Stimulated activated CD4-positive, alpha-beta T cell treated with anti-CD3 and anti-CD28 coated beads, Interleukin-4, amount 100 ng/mL, for 4 hours (primary cell): ENCODE measurements around the gene DPCD.
A peak's percentile ranks its signal among the peaks of the same experiment; 100 is the strongest.

Experiments used
- DNase-seq, 2 experiments: peaks; one replicate each; pipeline ENCODE4 v3.0.0-alpha.2; 2020

Gene DPCD

DNA sequence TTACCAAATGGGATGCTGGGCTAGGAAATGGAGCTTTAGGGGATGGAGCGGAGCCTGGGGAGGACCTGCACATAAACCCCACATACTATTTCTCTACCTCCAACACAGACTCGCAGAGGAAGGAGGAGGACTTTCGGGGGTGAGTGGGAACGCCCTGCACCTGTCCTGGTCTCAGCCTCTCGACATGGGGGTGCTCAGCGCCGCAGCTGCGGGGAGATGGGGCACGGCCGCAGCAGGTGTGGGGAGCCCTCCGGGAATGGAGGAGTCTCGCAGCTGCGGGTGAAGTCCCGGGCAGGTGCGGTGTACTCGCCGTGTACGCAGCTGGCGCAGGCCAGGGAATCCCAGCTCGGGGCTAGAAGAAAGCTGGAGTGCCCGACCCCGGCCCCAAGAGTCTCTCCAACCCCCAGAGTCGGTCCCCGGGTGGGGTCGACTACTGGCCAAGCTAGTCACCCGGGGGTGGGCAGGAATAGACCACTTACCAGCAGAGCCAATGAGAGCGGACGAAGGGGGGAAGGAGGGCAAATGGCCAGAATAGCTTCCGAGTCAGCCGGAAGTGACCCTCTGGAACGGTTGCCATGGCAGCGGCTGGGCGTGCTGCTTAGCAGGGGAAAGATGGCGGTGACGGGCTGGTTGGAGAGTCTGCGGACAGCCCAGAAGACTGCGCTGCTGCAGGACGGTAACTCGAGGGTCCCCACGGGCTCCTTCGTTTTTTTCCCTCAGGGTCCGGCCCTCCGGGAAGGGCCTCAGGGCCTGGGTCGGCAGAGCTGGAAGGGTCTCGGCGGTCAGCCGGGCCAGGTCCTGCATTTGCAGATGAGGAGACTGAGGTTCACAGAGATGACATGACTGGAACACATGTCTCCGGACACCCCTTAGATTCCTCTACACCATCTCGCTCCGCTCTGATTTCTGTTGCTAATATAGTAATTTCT, at the start of gene DPCD, which contains the start of gene POLL:
Gene DPCD, plus strand, starts transcription at position 597 of the 929 bp plus-strand sequence. Its CDS starts 16 bp downstream, at position 613.
Gene POLL, minus strand, starts transcription at position 533 of the 929 bp plus-strand sequence. CDS start 897 bp downstream, outside the sequence.
- peak; percentile 87 to 93 for DNase-seq

DNA sequence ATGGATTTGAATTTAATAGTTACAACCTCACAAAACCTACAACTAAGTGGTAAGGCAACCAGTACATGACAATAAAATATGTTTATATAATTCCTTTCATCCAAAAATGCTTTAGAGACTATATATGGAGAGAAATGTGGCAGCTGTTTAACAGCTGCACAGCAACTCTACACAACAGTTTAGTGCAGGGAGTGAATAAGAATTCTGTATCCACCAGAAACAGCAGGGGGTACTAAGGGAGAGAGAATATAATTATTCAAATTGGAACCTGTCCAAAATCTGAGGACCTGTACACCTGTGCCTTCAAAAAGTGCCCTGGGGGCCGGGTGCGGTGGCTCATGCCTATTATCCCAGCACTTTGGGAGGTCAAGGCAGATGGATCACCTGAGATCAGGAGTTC, 49.7 kb upstream of the DPCD start:
- no peak for DNase-seq

DNA sequence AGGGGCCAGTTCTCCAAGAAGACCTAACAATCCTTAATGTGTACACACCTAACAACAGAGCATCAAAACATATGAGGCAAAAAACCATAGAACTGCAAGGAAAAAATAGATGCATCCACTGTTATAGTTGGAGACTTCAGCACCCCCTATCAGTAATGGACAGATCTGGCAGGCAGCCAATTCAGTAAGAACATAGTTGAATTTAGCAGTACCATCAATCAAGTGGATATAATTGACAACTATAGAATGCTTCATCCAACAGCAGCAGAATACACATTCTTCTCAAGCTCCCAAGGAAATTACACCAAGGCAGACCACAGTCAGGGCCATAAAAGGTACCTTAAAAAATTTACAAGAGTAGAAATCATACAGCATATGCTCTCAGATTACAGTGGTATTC, 42.2 kb upstream of the DPCD start:
- DNase-seq: no peak

DNA sequence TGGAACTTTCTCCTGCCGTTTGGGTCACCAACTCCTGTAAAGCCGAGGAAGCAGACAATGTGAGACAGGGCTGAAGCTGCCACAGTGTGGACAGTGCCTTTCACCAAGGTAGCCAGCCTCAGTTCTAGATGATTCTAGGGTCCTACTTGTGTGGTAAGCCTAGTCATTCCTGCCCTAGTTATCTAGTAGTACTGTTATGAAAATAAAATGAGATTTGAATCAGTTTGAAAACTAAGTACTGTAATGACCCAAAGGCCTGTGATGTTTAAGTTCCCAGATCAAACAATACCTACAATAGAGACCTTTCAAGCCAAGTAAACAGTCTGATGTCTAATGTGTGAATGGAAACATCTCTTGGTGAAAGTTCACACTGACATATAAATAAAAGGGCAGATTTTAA, 37.2 kb upstream of the DPCD start:
- no peak for DNase-seq

DNA sequence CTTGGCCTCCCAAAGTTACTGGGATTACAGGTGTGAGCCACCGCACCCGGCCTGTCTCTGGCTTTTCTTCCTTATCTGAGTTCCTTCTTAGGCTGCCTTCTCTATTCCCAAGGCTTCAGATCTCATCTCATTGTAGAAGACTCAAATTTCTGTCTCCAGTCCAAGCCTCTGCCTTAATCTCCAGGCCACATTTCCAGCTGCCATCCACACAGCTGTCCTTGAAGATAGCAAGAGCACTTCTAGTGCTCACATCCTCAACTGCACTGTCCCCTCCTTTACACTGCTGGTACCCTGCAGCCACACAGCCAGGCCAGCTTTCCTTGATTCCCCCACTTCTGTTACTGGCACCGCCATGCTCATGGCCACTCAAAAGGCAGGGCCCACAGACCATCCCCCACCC, 35.7 kb upstream of the DPCD start:
- no peak for DNase-seq

DNA sequence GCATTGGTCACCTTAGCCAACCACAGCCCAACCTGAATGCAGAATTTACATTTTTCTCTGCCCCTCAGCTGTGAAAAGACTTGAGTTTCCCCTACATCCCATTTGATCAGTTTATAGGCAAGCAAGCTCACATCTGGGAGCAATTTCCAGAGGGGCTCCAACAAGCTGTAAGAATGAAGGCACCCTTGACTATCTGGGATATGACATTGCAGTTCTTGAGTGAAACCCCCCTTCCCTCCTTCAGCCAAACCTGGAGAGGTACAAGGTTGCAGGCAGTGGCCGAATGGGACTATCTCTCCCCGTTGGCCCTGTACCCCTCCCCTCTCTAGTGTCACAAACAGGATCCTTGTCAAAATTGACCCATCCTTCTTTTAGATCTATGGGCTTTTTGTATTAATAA, 30.6 kb upstream of the DPCD start:
- DNase-seq: no peak

DNA sequence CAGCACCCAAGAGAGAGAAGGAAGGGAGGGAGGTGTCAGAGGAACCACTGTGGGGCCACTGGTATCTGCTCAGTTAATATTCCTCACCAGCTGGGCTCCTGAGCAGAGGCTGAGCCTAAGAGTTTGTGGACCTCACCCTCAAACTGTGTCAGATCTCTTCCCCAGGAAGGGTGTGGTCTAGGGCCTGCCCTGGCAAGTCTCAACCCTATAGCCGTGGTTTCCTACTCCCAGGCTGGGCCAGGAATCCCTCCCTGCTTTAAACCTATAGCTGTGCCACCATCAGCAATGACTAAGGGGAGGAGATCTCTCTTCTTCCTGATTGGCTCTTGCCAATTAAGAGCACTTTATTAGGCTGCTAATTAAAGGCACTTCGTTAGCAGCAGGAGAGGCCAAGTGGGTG, 29.9 kb upstream of the DPCD start:
- DNase-seq: no peak

DNA sequence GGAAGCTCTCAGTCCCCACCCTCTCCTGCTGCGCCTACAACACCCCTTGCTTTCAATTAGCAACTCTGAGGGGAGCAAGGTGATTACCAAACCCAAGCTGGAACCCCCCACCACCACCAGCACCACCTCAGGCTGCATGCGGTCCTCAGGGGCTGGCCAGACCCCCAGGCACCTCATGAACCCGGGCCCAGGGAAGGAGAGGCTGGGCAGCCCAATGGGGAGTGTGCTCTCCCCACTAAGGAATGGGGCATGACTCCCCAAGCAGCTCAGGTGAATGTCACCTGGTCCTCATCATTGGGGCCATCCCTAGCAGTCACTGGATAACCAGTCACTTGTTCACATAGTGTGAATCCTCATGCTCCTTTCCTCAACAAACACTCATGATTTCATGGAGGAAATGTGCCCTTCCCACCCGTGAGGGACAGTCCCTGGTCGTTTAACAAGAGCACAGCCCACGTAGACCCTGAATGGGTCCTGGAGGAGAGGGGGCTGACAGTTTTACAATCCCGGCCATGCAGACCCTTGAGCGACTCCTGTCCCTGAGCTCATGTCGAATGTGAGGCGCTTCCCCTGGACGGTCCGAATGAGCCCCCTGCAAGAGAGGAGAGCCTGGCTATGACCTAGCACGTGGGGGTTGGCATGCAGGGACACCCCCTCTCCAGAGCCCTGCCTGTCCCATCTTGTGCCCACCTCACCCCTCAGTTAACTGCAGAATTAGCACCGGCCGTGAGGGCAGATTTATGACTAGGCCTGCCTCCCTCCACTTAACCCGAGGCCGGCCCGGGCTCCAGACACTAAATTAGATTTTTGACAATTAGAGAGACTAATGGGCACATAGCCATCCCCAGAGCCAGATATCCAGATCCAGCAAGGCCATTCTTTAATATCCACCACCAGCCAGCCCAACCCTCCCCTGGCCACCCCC, 29.2 kb upstream of the DPCD start:
- DNase-seq: no peak

DNA sequence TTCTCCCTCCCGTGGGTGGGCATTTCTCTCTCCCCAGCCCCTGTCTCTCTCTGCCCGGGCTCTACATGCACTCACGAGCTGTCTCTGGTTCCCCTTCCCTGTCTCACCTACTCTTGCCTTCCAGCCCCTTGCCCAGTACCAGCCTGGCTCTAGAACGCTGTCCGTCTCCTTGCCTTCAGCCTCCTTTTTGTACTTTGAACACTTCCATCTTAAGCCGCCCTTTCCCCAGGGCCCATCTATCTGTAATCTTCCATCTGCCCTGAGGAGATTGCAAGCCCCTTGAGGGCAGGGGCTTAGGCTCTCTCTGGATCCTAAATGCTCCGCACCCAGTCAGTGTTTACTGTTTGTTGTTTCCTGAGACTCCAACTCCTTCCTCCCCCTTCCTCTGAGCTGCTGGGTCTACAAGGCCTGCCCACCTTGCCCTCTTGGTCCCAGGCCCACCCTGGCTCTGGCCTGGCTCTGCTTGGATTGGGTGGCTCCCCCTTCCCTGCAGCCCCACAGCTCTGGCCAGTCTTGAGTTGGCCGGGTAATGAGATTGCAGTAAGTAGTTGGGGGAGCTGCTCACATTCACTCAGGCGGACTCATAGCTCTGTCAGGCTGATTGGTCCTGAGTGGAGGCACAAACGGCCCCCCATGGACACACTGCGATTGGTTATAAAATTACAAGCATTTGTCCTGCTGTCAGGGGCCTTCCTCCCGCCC, 28.4 kb upstream of the DPCD start:
- DNase-seq: no peak

DNA sequence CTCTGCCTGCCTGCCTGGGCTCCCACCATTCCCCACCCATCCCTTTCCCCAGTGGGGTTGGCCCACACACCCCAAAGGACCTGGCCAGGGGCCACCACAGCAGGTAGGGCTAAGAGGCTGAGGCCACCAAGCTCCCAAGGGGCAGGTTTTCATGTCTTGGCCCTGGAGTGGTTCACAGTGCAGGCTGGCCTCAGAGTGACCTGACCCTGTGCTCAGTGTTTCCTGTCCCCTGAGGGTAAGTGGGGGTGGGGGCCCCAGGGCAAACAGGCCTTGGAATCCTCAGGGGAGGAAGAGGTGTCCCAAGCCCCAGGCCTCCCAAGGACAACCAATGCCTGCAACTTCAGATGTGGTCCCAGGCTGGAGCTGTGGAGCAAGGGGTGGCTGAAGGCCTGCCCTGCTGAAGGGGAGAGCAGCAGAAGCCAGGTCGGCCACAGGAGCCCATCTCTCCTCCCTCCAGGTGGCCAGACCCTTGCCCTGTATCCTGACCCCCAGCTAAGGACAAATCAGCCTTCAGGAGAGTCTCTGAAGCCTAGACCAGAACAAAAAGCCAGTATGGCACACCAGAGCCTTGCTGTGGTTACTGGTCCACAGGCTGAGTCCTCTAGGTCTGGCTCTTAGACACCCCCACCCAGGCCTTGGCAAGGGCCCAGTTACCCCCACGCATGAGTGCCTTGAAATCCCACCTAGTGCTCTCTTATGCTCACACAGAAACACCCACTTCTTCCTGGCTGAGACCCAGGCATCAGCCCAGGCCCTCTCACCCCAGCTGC, 27.6 kb upstream of the DPCD start:
- DNase-seq: no peak

DNA sequence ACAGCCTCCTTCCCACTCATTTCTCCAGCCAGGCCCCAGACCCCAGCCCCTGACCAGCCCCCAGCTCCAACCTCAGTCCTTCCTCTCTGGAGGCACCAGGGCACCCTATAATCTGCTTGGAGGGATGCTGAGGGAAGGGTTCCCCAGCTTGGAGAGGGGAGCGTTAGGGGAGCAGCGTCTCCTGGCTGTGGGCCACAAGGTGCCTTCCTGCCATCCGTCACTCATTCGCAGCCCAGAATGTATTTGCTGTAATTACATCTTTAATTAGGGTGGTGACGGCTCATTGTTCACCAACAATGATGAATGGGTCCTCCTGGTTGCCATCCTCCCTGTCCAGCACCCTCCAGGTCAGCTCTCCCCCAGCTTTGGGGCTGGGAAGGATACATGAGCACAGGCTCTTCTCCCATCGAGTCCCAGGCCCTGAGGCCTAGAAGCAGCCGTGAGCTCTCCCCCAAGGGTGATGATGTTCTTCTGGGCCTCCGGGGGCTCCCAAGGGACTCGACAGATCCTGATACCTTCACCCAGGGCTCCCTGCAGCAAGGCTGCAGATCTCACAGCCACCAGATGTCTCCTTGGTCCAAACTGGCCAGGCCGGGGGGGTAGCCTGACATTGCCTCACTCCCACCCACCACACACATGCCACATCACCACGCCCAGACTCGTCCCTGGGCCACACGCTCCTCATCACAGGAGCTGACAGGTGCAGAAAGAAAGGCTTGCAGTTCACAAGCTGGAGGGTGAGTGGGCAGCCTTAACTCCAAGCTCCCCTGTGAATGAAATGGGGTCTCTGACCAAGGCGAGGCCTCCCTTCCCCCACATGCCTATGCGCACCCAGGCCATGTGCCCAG, 26.8 kb upstream of the DPCD start:
- no peak for DNase-seq

DNA sequence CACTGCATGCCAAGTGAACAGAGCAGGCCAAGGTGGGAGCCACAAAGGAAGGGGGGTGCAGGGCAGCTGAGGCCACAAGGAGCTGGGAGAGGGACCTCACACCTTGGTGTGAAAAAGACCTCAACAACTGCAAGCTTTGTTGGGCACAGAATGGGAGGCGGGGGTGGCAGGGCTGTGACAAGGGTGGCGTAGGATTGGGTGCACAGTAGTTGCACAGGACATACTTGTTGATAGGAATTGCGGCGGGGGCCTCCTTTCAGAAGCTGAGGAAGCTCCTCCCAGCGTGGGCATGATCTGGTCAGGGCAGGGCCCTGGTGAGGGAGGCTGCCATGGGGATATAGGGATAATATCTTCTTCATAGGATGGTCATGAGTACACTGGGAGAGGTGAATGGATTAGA, 25.9 kb upstream of the DPCD start:
- DNase-seq: no peak

DNA sequence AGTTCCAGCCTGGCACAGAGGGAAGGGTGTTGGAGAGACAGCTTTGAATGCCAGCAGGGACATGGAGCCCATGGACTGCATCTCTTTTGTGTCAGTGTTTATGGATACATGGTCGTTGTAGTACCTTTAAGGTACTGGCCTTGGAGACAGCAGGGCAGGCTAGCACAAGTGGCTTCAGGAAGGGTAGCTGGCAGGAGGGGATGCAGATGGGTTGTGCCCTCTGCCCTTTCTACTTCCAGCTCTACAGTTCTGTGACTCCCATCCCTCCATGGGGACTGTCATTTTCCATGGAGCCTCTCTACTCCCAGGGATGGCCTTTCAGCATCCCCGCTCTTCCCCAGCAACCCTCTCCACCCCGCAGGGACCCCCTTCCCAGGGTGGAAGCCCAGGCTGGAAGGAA, 25.1 kb upstream of the DPCD start:
- no peak for DNase-seq

DNA sequence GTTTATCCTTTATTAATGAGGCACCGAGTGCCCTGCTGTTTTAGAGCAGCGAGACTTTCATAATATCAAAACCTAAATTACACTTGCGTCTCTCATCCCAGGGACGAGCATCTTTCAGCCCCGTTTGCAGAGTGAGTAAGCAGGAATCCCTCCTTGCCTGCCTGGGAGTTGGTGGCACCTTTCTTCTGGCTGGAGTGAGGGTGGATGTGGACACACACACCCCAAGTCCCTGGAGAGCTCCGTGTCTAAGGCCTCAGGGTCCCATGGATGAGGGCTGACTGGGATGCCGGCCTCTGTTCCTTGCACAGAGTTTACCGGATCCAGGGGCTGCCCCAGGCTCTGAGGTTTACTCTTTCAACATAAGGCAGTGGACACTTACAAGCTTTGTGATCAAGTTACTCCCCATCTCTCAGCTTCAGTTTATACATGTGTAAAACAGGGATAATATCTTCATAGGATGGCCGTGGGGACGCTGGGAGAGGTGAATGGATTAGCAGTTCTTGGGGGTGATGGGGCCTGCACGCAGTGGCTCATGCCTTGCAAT, 24.6 kb upstream of the DPCD start:
- DNase-seq: no peak

DNA sequence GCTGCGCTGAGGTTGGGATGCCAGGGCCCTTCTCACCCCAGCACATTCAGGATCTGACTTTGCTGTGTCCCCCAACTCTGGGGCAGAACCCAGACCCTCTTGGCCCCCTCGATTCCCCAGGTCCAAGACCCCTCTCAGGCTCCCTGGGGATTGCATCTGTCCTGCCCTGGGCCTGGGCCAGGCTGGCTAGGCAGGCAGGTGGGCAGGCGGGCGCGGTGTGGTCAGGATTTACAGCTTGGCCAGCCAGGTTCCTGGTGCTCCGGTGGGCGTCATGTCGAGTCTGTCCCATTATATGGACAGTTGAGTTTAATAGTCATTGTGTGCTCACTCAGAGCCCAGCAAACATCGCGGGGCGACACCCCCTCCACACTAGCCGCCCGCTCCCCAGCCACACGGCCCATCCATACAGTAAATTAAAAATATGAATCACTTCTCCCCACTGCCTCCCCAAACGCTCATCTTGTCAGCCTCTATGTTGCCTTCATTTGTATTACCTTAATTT, 23.6 kb upstream of the DPCD start:
- no peak for DNase-seq

DNA sequence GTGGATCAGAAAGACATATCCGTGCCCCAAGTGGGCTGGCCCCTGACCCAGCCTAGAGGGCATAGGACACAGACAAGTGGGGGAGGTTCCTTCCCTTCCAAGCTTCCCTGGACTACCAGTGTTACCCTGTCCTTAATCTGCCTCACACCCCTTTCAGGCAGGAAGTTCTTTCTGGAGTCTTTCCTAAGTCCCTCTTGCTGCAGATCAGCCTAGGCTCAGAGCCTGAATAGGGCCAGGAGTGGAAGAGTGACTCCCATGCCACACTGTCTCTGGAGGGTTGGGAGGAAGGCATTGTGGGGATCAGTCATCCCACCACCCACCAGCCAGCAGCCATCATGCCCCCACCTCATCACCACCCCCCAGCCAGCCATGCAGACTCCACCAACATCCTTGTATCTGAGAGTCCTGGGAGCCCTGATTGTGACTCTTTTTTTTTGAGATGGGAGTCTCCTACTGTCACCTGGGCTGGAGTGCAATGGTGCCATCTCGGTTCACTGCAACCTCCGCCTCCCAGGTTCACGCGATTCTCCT, 22.7 kb upstream of the DPCD start:
- no peak for DNase-seq

DNA sequence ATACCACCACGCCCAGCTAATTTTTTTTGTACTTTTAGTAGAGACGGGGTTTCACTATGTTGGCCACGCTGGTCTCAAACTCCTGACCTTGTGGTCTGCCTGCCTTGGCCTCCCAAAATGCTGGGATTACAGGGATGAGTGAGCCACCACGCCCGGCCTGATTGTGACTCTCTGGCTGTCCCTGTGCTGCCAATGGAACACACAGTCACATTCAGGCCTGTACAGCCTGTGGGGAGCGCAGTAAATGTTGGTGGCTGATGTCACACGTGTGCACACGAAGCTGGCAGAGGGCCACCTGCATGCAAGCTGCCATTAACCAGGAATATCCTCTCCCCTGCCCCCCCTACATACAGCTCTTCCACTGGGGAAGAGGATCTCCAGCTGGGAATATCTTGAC, 22.2 kb upstream of the DPCD start:
- DNase-seq: no peak

DNA sequence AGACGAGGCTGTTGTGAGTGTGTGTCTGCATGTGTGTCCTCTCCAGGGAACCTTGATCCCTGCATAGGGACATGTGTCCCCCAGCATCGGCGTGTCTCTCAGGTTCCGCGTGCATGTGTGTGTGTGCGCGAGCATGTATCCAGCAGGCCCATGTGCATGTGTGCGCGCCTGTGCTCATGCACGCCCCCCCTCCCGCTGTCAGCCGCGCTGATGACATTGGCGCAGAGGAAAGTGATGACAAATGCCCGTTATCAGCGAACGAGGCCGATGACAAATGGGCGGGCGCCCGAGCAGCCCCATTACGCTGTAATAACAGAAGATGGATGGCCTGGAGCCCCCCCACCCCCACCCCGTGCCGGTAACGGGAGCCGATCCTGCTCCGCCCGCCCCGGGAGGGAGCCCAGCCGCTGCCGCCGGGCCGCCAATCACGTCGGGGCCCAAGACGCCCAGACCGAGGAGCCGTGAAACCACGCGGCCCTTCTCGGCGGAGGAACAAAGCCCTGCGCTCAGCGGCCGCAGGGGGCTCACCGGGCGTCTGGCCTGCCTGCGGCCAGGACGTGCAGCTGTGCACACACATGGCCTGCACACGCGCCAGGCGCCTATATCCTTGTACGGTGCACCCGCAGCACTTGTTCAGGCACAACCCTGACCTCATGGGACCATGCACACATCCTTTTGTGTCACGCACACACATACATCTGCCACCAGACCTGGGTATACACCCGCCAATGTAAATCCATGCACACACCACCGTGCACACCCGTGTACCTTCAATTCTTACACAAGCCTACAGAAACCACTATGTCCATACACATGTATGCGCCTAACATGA, 21.6 kb upstream of the DPCD start:
- DNase-seq: no peak
